ENCODE data around the gene SLC37A2. TPM values are rescaled to one million over a fixed set of nuclear protein-coding genes. Genes with fewer than 3 reads are reported as not detected.

The SLC37A2 gene
- polyA plus RNA-seq, 10 donors = 2.4 to 5.1 (median 3.3) TPM

Other genes with a start within 250 kb of the SLC37A2 start
- 10 to 100 TPM; 15.2 to 40.9 (median 24.7) TPM for gene ROBO3, start 197.9 kb upstream of the SLC37A2 start, polyA plus RNA-seq (ENCODE audit: insufficient read length in 10 of 10)
- gene ROBO4, start 165.4 kb upstream of the SLC37A2 start, polyA plus RNA-seq (ENCODE audit: insufficient read length in 10 of 10) = 10 to 100 TPM; 22.3 to 41.3 (median 28.8) TPM
- gene HEPN1, start 144.1 kb upstream of the SLC37A2 start, polyA plus RNA-seq (ENCODE audit: insufficient read length in 10 of 10) = under 1 TPM in 2 of 10 donors, not detected in 8; 0.14 to 0.38 TPM
- under 1 TPM in 7 of 10 donors, not detected in 3; 0.08 to 0.51 (median 0.15) TPM for gene HEPACAM, start 127.3 kb upstream of the SLC37A2 start, polyA plus RNA-seq (ENCODE audit: insufficient read length in 10 of 10)
- 1 to 10 TPM; 2.0 to 4.1 (median 3.4) TPM for gene CCDC15, start 109.1 kb upstream of the SLC37A2 start, polyA plus RNA-seq (ENCODE audit: insufficient read length in 10 of 10)
- gene TMEM218, start 48.3 kb downstream of the SLC37A2 start, polyA plus RNA-seq (ENCODE audit: insufficient read length in 10 of 10) = 10 to 100 TPM; 20.3 to 28.4 (median 24.1) TPM
- gene PKNOX2, start 101.4 kb downstream of the SLC37A2 start, polyA plus RNA-seq (ENCODE audit: insufficient read length in 10 of 10) = 10 to 100 TPM; 18.8 to 27.9 (median 24.1) TPM

All from muscle of back (tissue), 10 donors.